Measurements from ENCODE around the gene UBE2Q1.

Gene UBE2Q1

GRCh38 chr1:154591206-154591605 is 32.7 kb upstream of the UBE2Q1 start:
- H3K27ac ChIP-seq (ENCODE audit: low read depth, low read length): no peak overlapping the region

GRCh38 chr1:154590756-154591155 is 32.3 kb upstream of the UBE2Q1 start:
- no peak overlapping the region for H3K4me3 ChIP-seq (ENCODE audit: low read depth, low read length)
- peaks cover 97% of the 10 kb centered on the region for H3K36me3 ChIP-seq (ENCODE audit: control insufficient read depth, insufficient read depth, low read length)
- H3K27me3 ChIP-seq (ENCODE audit: control insufficient read depth, insufficient read depth, low read length): no peaks in the 10 kb centered on the region
- H3K4me1 ChIP-seq (ENCODE audit: control insufficient read depth, insufficient read depth, low read length): no peaks in the 10 kb centered on the region
- no peak overlapping the region for H3K9ac ChIP-seq (ENCODE audit: low read length)
- H3K9me3 ChIP-seq (ENCODE audit: control insufficient read depth, insufficient read depth, low read depth, low read length): no peaks in the 10 kb centered on the region
- no peak overlapping the region for H3K27ac ChIP-seq (ENCODE audit: low read depth, low read length)

More at GRCh38 chr1:154591206-154591605, 32.7 kb upstream of the UBE2Q1 start:
- no peak overlapping the region for H3K4me3 ChIP-seq (ENCODE audit: low read depth, low read length)
- no peak overlapping the region for H3K9ac ChIP-seq (ENCODE audit: low read length)
- H3K36me3 ChIP-seq (ENCODE audit: control insufficient read depth, insufficient read depth, low read length): peaks cover 97% of the 10 kb centered on the region
- no peaks in the 10 kb centered on the region for H3K4me1 ChIP-seq (ENCODE audit: control insufficient read depth, insufficient read depth, low read length)
- H3K9me3 ChIP-seq (ENCODE audit: control insufficient read depth, insufficient read depth, low read depth, low read length): no peaks in the 10 kb centered on the region
- no peaks in the 10 kb centered on the region for H3K27me3 ChIP-seq (ENCODE audit: control insufficient read depth, insufficient read depth, low read length)

GRCh38 chr1:154589780-154590179 is 31.3 kb upstream of the UBE2Q1 start:
- Histone ChIP-seq H3K36me3 (ENCODE audit: control insufficient read depth, insufficient read depth, low read length) (peaks cover 98% of the 10 kb centered on the region), H3K4me1 (ENCODE audit: control insufficient read depth, insufficient read depth, low read length) (no peaks in the 10 kb centered on the region), H3K27me3 (ENCODE audit: control insufficient read depth, insufficient read depth, low read length) (no peaks in the 10 kb centered on the region), H3K4me3 (ENCODE audit: low read depth, low read length) (no peak overlapping the region), H3K9me3 (ENCODE audit: control insufficient read depth, insufficient read depth, low read depth, low read length) (no peaks in the 10 kb centered on the region), H3K9ac (ENCODE audit: low read length) (no peak overlapping the region), H3K27ac (ENCODE audit: low read depth, low read length) (no peak overlapping the region)

- H3K27me3 ChIP-seq (ENCODE audit: control insufficient read depth, insufficient read depth, low read length): no peaks in the 10 kb centered on the region
- H3K9ac ChIP-seq (ENCODE audit: low read length): no peak overlapping the region
- H3K4me3 ChIP-seq (ENCODE audit: low read depth, low read length): no peak overlapping the region
- no peak overlapping the region for H3K27ac ChIP-seq (ENCODE audit: low read depth, low read length)
- H3K4me1 ChIP-seq (ENCODE audit: control insufficient read depth, insufficient read depth, low read length): no peaks in the 10 kb centered on the region
- no peaks in the 10 kb centered on the region for H3K9me3 ChIP-seq (ENCODE audit: control insufficient read depth, insufficient read depth, low read depth, low read length)
- peaks cover 100% of the 10 kb centered on the region for H3K36me3 ChIP-seq (ENCODE audit: control insufficient read depth, insufficient read depth, low read length)
Observed at GRCh38 chr1:154586641-154587040, 28.2 kb upstream of the UBE2Q1 start.

GRCh38 chr1:154586231-154586630 is 27.8 kb upstream of the UBE2Q1 start:
- Histone ChIP-seq H3K9ac (ENCODE audit: low read length) (no peak overlapping the region), H3K36me3 (ENCODE audit: control insufficient read depth, insufficient read depth, low read length) (peaks cover 99% of the 10 kb centered on the region), H3K4me3 (ENCODE audit: low read depth, low read length) (no peak overlapping the region), H3K4me1 (ENCODE audit: control insufficient read depth, insufficient read depth, low read length) (no peaks in the 10 kb centered on the region), H3K9me3 (ENCODE audit: control insufficient read depth, insufficient read depth, low read depth, low read length) (no peaks in the 10 kb centered on the region), H3K27ac (ENCODE audit: low read depth, low read length) (no peak overlapping the region), H3K27me3 (ENCODE audit: control insufficient read depth, insufficient read depth, low read length) (no peaks in the 10 kb centered on the region)

- Histone ChIP-seq H3K9ac (ENCODE audit: low read length) (no peak overlapping the region), H3K36me3 (ENCODE audit: control insufficient read depth, insufficient read depth, low read length) (peaks cover 99% of the 10 kb centered on the region), H3K4me1 (ENCODE audit: control insufficient read depth, insufficient read depth, low read length) (no peaks in the 10 kb centered on the region), H3K9me3 (ENCODE audit: control insufficient read depth, insufficient read depth, low read depth, low read length) (no peaks in the 10 kb centered on the region), H3K27me3 (ENCODE audit: control insufficient read depth, insufficient read depth, low read length) (no peaks in the 10 kb centered on the region), H3K4me3 (ENCODE audit: low read depth, low read length) (no peak overlapping the region), H3K27ac (ENCODE audit: low read depth, low read length) (no peak overlapping the region)
Observed at GRCh38 chr1:154584267-154584994, 26.0 kb upstream of the UBE2Q1 start.

GRCh38 chr1:154583773-154584172 is 25.3 kb upstream of the UBE2Q1 start:
- no peak overlapping the region for H3K4me3 ChIP-seq (ENCODE audit: low read depth, low read length)
- no peak overlapping the region for H3K27ac ChIP-seq (ENCODE audit: low read depth, low read length)
- H3K36me3 ChIP-seq (ENCODE audit: control insufficient read depth, insufficient read depth, low read length): peaks cover 99% of the 10 kb centered on the region
- H3K9ac ChIP-seq (ENCODE audit: low read length): no peak overlapping the region
- no peaks in the 10 kb centered on the region for H3K4me1 ChIP-seq (ENCODE audit: control insufficient read depth, insufficient read depth, low read length)
- H3K9me3 ChIP-seq (ENCODE audit: control insufficient read depth, insufficient read depth, low read depth, low read length): no peaks in the 10 kb centered on the region
- H3K27me3 ChIP-seq (ENCODE audit: control insufficient read depth, insufficient read depth, low read length): no peaks in the 10 kb centered on the region

GRCh38 chr1:154582885-154583284 is 24.4 kb upstream of the UBE2Q1 start:
- H3K27ac ChIP-seq (ENCODE audit: low read depth, low read length): no peak overlapping the region
- no peaks in the 10 kb centered on the region for H3K27me3 ChIP-seq (ENCODE audit: control insufficient read depth, insufficient read depth, low read length)
- no peaks in the 10 kb centered on the region for H3K9me3 ChIP-seq (ENCODE audit: control insufficient read depth, insufficient read depth, low read depth, low read length)
- no peak overlapping the region for H3K9ac ChIP-seq (ENCODE audit: low read length)
- no peak overlapping the region for H3K4me3 ChIP-seq (ENCODE audit: low read depth, low read length)
- H3K36me3 ChIP-seq (ENCODE audit: control insufficient read depth, insufficient read depth, low read length): peaks cover 99% of the 10 kb centered on the region
- H3K4me1 ChIP-seq (ENCODE audit: control insufficient read depth, insufficient read depth, low read length): no peaks in the 10 kb centered on the region

GRCh38 chr1:154581766-154582165 is 23.3 kb upstream of the UBE2Q1 start:
- no peak overlapping the region for H3K9ac ChIP-seq (ENCODE audit: low read length)
- peaks cover 98% of the 10 kb centered on the region for H3K36me3 ChIP-seq (ENCODE audit: control insufficient read depth, insufficient read depth, low read length)

GRCh38 chr1:154579374-154579773 is 20.9 kb upstream of the UBE2Q1 start:
- H3K27me3 ChIP-seq (ENCODE audit: control insufficient read depth, insufficient read depth, low read length): no peaks in the 10 kb centered on the region
- H3K4me3 ChIP-seq (ENCODE audit: low read depth, low read length): no peak overlapping the region
- H3K4me1 ChIP-seq (ENCODE audit: control insufficient read depth, insufficient read depth, low read length): no peaks in the 10 kb centered on the region
- no peak overlapping the region for H3K9ac ChIP-seq (ENCODE audit: low read length)
- H3K27ac ChIP-seq (ENCODE audit: low read depth, low read length): no peak overlapping the region
- no peaks in the 10 kb centered on the region for H3K9me3 ChIP-seq (ENCODE audit: control insufficient read depth, insufficient read depth, low read depth, low read length)
- peaks cover 77% of the 10 kb centered on the region for H3K36me3 ChIP-seq (ENCODE audit: control insufficient read depth, insufficient read depth, low read length)

More at GRCh38 chr1:154581766-154582165, 23.3 kb upstream of the UBE2Q1 start:
- no peaks in the 10 kb centered on the region for H3K27me3 ChIP-seq (ENCODE audit: control insufficient read depth, insufficient read depth, low read length)
- no peak overlapping the region for H3K4me3 ChIP-seq (ENCODE audit: low read depth, low read length)
- no peaks in the 10 kb centered on the region for H3K4me1 ChIP-seq (ENCODE audit: control insufficient read depth, insufficient read depth, low read length)
- no peak overlapping the region for H3K27ac ChIP-seq (ENCODE audit: low read depth, low read length)
- H3K9me3 ChIP-seq (ENCODE audit: control insufficient read depth, insufficient read depth, low read depth, low read length): no peaks in the 10 kb centered on the region

- no peaks in the 10 kb centered on the region for H3K9me3 ChIP-seq (ENCODE audit: control insufficient read depth, insufficient read depth, low read depth, low read length)
- H3K4me3 ChIP-seq (ENCODE audit: low read depth, low read length): no peak overlapping the region
- H3K4me1 ChIP-seq (ENCODE audit: control insufficient read depth, insufficient read depth, low read length): peaks cover 1% of the 10 kb centered on the region; the same call in 1 of the 2 replicates
- no peak overlapping the region for H3K9ac ChIP-seq (ENCODE audit: low read length)
- peaks cover 63% of the 10 kb centered on the region for H3K36me3 ChIP-seq (ENCODE audit: control insufficient read depth, insufficient read depth, low read length)
- H3K27ac ChIP-seq (ENCODE audit: low read depth, low read length): no peak overlapping the region
- no peaks in the 10 kb centered on the region for H3K27me3 ChIP-seq (ENCODE audit: control insufficient read depth, insufficient read depth, low read length)
Observed at GRCh38 chr1:154578058-154578418, 19.6 kb upstream of the UBE2Q1 start.
